NCI-H2227 (cell line): ENCODE data around the gene ASB3.
A peak's percentile ranks its signal among the peaks of the same experiment; 100 is the strongest.
"Not testable (repeated sequence)": the region's sequence is repeated elsewhere in the genome, so short reads cannot be mapped to it uniquely, and the experiment has no call there.

ENCODE experiments used
- DNase-seq: peaks from one replicate; lab custom pipeline; 2025; ENCODE audit not compliant: unreplicated experiment; lab: John Stamatoyannopoulos, UW

Gene ASB3, protein sequence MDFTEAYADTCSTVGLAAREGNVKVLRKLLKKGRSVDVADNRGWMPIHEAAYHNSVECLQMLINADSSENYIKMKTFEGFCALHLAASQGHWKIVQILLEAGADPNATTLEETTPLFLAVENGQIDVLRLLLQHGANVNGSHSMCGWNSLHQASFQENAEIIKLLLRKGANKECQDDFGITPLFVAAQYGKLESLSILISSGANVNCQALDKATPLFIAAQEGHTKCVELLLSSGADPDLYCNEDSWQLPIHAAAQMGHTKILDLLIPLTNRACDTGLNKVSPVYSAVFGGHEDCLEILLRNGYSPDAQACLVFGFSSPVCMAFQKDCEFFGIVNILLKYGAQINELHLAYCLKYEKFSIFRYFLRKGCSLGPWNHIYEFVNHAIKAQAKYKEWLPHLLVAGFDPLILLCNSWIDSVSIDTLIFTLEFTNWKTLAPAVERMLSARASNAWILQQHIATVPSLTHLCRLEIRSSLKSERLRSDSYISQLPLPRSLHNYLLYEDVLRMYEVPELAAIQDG

DNA sequence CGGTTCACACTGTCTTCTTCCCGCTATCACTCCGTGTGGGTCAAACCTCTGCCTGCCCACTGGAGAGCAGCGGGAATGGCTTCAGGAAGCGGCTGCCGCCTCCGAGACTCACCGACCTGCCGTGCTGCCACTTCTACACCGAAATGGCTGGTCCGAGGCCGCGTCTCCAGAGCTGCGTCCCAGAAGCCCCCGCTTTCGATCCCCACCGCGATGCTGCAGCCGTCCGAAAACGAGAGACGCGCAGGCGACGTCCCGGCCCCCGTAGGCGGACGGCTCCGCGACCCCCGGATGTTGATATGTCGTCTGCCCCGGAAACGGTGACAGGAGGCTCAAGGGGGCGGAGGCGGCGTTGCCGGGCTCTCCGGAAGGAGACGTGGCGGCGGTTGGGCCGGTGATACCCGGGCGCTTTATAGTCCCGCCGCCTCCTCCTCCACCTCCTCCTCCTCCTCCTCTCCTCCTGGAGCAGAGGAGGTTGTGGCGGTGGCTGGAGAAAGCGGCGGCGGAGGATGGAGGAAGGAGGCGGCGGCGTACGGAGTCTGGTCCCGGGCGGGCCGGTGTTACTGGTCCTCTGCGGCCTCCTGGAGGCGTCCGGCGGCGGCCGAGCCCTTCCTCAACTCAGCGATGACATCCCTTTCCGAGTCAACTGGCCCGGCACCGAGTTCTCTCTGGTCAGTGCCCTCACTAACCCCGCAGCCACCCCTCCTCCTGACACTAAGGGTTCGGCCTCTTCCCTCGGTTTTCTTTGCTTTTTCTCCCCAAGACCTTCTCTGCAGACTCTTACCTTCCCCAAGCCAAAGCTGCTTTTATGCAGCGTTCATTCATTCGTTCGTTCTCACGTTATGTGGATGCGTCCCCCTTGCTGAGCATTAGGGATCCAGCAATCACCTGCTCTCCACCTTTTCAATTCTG lies at the start of gene ASB3, which contains the start of gene ERLEC1:
ASB3 (minus strand) TSS at position 249 of the 909 bp plus-strand sequence. CDS start 21,381 bp downstream, outside the sequence.
ERLEC1 (plus strand) TSS at position 340 of the 909 bp plus-strand sequence; CDS start at position 507, 167 bp downstream.
- peak; percentile 96 for DNase-seq

DNA sequence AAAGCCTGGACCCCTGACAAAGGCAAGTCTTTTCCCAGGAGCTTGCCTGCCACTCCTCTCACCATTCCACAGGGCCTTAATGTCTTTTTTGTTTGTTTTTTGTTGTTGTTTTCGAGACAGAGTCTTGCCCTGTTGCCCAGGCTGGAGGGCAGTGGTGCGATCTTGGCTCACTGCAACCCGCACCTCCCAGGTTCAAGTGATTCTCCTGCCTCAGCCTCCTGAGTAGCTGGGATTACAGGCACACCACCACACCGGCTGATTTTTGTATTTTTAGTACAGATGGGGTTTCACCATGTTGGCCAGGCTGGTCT lies 43.2 kb upstream of the ASB3 start:
- DNase-seq = not testable (repeated sequence)

DNA sequence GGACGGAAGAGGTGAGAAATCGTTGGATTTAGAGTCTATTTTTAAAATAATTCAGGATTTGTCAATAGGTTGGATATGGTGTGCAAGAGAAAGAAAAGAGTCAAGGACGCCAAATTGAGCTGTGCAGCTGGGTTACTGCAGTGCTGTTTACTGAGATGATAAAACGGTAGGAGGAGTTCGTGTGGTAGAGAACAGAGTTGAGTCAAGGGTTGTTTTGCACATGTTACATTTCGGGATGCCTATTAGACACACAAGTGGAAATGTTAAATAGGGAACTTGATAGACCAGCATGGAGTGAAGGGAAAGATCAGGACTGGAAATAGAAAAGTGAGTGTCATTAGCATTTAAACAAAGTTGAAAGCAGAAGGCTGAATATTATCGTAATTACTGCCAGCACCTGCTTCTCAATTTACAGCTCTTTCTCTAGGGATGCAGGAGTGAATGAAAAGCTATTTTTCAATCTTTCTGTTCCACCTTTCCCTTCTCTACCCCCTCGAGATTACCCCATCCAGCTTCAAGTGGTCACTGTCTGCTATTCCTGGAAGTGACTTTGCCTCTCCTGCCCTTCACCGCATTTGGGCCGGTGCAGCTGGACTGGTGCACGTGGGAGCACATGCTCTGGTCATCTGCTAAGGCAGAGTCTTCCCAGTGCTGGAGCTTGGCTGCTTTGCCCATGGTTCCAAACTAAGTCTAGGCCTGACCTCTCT lies 42.7 kb upstream of the ASB3 start:
- no peak for DNase-seq

DNA sequence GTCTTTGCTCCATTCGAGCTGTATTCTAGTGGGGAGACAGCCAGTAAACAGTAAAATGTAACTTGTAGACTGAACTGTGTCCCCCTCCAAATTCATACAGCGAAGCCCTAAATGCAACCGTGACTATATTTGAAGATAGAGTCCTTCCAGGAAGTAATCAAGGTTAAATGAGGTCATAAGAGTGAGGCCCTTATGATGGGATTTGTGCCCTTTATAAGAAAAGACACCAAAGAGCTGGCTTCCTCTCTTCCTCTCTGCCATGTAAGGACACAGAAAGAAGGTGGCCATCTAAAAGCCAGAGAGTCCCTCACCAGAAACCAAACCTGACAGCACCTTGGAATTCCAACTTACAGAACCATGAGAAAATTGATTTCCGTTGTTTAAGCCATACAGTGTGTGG lies 41.6 kb upstream of the ASB3 start:
- DNase-seq = no peak

DNA sequence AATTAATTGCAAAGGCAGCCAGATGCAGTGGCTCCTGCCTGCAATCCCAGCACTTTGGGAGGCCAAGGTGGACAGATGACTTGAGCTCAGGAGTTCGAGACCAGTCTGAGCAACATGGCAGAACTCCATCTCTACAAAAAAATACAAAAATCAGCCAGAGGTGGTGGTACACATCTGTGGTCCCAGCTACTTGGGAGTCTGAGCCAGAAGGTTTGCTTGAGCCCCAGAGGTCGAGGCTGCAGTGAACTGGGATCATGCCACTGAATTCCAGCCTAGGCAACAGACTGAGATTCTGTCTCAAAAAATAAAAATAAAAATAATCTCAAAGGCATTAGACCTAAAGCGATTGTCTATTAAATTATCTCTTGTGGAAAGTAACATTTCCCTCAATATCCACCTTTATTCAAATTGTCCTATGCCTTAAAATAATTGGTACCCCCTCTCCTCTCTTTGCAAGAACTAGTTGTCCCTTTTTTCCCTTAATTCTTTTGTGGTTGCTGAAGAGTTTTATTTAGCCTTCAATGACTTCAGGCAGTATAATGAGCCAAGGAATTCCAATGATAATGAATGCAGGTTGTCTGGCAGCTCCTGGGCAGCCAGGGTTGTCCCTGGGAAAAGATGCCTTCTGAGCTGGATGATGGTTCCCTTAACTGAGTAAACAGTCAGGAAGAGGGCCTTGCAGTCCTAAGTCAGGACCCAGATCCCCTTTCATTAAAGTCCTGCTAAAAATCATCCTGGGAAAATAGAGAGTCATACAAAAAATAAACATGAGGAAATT lies 40.8 kb upstream of the ASB3 start:
- DNase-seq = no peak

DNA sequence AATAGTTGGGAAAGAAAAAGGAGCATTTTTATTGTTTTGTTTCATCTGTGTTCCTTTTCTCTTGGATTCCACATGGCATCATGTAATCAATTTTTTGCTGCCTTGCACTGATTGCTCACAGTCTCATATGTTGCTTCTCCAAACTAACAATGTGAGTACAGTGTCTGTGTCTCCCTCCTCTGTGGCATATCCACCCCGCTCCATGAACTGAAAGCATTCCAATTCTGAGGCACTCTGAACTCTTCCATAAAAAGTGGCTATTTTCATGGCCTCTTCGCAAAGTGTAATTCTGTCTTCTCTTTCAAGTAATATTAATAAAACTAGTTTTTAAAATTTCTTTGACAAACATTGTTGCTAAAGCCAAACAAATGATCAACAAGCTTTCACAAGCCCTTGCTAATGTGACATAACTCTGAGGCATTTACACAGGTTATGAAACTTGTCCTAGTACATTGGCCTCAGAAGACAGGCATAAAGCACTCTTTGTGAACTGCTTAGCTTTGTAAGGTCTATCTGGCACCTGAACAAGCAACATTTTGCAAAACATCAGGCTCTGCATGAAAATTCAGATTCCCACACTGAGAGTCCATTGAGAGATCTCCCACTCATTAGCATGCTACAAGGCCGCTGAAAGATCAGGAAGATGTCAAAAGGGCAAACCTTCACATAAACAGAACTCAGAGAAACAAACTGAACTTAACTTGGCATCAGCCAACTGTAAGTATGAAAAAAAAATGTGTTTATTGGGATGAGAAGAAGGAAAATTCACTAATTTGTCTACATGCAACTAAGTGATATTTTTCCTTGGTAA lies 40.0 kb upstream of the ASB3 start:
- no peak for DNase-seq

DNA sequence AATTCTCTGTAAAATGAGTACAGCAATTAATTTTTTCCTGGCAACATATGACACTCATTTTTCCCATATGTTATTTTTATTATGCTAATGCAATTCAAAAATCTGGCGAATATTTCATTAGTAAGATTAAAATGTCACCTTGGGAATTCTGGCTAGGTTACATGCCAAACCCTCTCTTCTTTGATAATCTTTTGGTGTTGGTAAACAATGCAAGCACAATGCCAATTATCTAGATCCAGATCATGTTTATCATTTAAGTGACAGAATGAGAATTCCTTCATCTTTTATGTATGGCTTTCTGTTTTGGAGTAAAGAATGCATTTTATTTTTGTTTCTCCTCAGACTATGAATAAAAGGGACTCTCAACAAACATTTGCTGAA lies 39.3 kb upstream of the ASB3 start:
- no peak for DNase-seq

DNA sequence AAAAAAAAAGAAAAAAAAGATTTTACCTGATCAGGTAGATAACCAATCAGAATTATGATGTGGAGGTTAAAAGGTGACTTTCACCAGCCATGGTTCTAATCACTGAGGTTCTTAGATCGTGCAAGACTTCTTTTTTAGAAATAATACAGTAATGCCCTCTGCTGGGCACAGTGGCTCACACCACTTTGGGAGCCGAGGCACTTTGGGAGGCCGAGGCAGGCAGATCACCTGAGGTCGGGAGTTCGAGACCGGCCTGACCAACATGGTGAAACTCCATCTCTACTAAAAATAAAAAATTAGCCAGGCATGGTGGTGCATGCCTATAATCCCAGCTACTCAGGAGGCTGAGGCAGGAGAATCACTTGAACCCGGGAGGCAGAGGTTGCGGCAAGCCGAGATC lies 36.9 kb upstream of the ASB3 start:
- DNase-seq = not testable (repeated sequence)

DNA sequence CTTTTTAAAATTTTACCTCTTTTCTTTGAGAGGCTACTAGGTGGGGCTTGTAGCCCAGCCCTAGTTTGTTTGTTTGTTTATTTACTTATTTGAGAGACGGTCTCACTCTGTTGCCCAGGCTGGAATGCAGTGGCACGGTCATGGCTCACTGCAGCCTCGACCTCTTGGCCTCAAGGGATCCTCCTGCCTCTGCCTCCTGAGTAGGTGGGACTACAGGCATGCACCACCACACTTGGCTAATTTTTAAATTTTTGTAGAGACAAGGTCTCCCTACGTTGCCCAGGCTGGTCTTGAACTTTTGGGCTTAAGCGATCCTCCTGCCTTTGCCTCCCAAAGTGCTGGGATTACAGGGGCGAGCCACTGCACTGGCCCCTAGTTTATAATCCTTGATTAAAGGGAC lies 35.1 kb upstream of the ASB3 start:
- no peak for DNase-seq

DNA sequence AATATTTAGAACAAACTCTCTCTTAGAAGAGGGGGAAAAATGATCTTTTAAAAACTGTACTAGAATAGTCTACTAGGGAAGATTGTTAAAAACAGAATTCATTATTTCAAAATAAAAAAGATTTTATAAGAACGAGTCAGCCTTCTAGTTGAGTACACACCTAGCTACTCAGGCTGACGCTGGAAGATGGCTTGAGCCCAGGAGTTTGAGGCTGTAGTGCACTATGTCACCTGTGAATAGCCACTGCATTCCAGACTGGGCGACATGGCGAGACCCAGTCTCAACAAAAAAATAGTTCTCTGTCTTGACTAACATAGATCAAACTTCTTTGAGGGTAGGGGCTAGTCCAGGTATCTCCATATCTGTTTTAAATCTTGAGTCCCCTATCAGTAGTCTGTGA lies 34.0 kb upstream of the ASB3 start:
- no peak for DNase-seq

DNA sequence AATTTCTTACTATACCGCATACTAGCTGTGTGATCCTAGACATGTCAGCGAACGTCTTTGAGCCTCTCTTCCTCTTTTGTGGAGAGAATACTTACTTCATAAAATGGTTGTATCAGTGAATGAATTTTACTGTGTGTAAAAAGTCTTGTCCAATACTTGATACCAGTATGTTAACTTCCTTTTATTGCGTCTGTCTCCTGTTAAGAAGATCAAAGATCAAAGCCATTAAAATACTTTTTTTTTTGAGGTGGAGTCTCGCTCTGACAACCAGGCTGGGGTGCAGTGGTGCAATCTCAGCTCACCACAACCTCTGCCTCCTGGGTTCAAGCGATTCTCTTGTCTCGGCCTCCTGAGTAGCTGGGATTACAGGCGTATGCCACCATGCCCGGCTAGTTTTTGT lies 33.3 kb upstream of the ASB3 start:
- DNase-seq = no peak

DNA sequence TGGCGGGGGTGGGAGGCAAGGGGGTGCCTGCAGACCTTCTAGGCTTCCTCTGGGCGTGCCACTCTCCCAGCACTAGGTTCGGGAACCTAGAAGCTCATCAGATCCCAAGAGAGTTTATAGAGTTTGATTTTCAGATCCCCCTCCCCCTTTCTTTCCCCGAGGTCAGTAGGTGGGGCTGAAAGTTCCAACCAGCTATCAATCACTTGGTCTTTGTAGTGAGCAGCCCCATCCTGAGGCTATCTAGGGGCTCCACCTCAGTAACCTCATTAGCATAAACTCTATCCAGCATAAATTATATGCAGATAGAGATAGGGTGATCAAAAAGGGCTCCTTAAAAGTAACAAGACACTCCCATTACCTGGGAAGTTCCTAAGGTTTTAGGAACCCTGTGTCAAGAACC lies 32.9 kb upstream of the ASB3 start:
- no peak for DNase-seq

DNA sequence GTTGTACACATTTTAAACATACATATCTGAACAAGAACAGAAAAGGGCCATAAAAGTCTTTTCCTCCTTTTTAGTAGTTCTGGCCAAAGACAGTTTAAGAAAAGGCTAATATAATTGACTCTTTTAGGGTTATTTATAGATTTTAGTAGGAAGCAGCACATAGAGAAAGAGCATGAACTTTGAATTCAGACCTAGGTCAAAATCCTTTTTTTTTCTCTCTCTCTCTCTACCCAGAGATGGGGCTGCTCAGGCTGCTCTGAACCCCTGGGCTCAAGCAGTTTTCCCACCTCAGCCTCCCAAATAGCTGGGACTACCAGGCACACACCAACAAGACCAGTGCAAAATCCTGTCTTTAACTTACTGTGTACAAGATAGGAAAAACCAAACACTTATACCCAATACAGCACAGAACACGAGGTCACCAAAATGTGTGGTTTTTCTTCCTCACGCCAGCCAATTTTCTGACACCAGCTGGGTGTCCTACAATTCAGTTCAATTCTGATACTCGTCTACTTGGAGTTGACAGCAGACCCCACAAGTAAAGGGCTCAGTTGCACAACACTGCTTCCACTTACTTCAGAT lies 32.2 kb upstream of the ASB3 start:
- DNase-seq = no peak

DNA sequence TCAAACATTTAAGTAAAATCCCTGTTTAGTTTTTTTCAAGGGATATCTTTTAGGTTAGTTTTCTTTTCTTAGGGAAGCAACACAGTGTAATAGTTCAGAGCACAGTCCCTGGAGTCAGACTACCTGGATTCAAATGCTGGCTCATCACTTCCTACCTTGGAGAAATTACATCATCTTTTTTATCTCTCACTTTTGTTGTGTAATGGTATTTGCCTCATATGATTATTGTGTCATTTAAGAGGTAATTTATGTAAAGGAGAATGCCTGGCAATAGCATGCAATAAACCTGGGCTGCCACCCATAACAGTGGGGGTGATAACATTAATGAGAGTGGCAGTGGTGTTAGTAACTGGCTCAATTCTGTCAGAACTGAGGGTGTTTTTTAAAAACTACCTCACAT lies 26.4 kb upstream of the ASB3 start:
- DNase-seq = no peak

DNA sequence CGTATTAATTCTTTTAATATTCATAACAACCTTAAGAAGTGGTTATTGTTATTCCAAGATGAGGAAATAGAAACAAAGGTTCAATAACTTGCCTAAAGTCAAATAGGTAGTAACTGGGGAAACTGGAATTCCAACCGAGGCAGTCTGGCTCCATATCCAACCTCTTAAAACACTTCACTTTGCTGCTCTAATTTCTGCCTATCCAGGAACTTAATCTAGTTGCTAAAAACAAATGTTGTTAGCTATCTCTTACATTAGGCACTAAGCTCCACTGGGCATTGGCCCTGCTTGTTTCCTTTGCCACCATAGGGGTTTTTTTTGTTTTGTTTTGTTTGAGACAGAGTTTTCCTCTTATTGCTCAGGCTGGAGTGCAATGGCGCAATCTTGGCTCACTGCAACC lies 24.8 kb upstream of the ASB3 start:
- no peak for DNase-seq

DNA sequence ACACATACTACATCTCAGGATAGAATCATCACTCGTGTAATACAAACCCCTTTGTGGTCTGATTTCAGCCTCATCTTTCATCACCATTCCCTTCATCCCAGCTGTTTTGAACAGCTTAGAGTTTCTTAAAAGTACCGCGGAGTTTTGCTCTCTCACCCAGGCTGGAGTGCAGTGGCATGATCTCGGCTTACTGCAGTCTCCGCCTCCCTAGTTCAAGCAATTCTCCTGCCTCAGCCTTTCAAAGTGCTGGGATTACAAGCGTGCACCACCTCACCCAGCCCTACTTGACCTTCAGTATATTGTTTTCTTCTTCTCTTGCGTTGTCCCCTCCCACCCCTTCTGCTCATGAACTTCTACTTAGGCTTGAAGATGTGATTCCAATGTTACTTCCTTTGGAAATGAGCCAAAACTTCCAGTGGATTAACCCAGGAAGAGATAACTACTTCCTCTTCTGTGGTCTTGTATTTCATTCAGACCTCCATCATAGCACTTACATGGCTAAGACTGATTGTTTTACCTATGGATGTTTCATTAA lies 15.9 kb upstream of the ASB3 start:
- peak; percentile 49 for DNase-seq

DNA sequence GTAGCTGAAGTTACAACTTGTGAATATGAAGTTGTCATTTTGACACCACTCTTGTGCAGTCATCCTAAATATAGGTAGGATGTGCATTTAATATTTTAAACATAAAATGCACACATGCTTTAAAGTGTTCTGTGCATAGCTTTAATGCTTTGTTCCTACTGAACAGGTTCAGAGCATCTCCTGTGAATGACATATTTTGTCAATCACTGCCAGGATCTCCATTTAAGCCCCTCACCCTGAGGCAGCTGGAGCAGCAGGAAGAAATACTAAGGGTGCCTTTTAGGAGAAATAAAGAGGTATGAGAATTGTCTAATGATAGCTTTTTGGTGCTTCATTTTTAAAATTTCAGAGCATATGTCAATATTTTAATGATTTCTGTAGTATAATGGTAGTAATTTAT lies 14.8 kb upstream of the ASB3 start:
- no peak for DNase-seq

DNA sequence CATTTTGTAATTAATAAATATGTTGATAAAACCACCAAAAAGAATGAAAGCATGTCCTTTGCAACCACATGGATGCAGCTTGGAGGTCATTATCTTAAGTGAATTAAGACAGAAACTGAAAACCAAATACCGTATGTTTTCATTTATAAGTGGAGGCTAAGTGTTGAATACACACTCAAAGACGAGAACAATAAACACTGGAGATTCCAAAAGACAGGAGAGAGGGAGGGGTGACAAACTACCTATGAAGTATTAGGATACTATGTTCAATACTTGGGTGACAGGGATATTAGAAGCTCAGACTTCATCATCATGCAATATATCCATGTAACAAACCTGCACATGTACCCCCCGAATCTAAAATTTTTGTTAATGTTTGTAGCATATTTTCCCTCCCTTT lies 7.1 kb upstream of the ASB3 start:
- no peak for DNase-seq

DNA sequence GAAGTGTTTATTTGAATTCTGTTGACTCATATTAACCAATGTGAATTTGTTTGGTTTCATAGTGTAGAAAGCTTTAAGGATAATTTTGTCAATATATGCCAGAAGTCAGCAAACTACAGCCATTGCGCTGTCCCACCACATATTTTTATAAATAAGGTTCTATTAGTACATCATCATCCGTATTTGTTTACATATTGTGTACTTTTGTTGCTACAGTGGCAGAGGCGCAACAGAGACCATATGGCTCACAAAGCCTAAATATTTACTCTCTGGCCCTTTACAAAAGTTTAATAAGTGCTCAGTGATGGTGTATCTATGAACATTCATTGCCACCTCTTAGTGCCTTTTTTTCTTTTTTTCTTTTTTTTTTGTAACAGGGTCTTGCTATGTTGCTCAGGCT lies 6.5 kb upstream of the ASB3 start:
- DNase-seq = no peak
